HG03439 (cell line): ENCODE measurements around the gene COG6.

Source experiments
- ATAC-seq: cut with Tn5 transposase; IDR thresholded peaks from one replicate; pipeline ENCODE4 v1.9.1; 2021; ENCODE audit warnings: mild to moderate bottlenecking, moderate library complexity; ENCODE audit not compliant: unreplicated experiment

COG6 gene

DNA sequence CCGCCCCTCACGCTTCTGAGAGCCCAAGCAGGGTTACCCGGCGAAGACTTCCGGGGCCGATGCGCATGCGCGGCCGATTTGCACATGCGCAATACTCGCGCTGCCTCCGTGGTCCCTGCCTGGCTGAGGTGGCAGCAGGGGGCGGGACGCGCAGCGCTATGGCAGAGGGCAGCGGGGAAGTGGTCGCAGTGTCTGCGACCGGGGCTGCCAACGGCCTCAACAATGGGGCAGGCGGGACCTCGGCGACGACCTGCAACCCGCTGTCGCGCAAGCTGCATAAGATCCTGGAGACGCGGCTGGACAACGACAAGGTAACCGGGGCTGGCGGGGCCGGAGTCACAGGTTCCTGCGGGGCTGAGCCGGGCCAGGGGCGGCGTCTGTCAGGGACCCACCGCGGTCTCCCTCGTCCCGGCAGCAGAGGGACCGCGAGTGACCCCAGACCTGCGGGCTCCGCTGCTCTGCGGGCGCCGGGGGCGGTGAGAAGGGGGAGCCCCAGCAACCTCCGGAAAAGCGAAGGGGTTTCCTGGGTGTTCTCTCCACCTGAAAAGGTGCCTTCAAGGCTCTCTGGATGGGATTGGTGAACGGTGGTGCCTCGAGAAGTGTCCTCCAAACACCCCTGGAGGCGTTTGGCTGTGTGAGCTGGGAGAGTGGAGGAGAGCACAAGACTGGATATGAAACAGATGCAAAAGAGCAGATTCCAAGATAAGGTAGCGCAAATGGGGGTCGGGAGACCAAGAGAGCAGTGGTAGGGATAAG is at the start of gene COG6:
Gene COG6, plus strand, starts transcription at position 94 of the 756 bp plus-strand sequence. Its CDS starts 65 bp downstream, at position 159.
- peak; percentile 95 for ATAC-seq

DNA sequence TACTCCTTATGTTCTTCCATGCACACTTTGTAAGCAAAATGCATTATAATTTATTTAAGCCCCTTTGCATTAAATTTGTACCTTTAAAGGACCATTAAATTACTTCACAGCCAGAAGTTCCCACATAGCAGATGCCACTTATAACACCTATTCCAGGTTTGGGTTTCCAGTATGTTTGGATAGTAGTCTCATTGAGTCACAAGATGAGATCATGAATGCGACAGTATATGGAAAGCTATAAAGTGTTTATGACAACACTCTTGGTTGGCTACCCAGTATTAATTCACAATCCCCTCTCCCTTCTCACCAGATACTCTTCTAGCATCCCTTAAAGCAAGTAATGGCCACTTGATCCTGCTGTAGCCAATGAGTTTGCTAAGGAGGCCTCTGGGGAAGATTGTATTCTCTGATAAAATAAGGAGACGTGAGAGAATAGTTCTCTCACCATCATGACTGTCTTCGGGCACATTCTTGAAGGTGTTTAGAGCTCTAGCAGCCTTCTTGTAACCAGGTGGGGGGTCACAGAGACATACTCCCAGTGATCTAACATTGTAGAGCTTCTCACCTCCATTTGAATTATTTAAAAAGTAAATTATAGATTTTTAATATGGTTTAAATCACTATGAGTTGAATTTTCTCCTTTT is 49.7 kb upstream of the COG6 start:
- no peak for ATAC-seq

DNA sequence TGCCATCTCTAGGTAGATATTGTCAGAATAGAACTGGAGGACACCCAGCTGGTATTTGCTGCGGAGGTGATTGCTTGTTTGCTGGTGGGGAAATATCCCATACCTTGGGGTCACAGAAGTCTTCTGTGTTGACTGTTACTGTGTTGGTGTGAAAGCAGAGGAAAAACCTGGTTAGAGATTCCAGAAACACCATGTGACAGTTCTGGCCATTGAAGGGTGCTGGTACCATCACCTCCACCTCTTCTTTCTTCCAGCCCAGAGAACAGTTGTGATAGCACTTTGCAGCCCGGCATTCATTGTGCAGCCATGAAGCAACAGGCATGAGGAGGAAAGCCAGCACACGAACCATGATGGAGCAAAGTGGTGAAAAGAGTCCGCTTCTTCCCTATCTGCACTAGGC is 47.6 kb upstream of the COG6 start:
- no peak for ATAC-seq

DNA sequence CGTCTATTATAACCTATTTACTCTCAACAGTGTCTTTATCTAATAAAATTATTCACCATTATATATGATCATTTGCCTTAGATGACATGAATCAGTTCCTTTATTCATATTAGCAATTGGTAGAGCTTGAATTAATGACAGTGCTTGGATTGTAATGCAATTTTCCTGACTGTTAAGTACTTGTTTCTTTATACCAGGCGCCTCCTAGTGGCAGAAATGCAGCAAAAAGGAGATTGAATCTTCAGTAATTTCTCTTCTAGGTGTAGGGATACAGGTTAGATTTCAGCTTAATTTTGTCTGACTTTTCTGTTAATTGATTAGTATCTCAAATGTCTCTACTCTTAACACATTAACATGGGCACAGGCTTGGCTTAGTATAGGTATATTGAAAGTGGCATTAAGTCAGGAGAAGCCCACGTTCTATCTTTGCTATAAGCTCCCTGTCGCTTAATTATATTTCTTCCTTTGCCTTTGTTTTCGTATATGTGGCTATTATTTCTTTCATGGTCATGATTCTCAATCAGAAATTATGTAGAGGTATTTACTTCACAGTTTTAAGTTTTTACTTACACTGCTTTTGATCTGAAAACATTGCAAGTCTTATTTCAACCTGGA is 43.3 kb upstream of the COG6 start:
- no peak for ATAC-seq

DNA sequence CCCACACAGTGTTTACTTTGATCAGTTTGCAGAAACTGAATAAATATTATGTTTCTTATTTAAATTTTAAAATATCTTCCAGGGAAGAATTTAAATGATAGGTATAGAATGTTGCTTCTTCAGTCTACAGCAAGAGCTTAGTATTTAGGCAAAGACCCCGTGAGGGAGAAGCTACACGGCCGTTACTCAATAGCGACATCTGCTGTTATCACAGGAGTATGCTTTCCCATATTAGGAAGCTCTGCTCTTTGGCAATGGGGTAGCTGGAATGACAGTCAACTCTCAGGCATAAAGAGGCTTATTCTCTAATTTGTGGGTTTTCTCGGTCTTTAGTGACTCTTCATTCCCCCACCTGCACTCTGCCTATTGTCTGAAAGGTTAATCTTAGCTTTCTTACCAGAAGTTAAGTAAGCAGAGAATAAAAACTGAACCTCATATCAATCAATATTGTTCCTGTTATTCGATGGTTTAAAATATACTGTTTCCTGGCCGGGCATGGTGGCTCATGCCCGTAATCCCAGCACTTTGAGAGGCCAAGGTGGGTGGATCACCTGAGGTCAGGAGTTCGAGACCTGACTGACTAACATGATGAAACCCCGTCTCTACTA is 39.3 kb upstream of the COG6 start:
- no peak for ATAC-seq

DNA sequence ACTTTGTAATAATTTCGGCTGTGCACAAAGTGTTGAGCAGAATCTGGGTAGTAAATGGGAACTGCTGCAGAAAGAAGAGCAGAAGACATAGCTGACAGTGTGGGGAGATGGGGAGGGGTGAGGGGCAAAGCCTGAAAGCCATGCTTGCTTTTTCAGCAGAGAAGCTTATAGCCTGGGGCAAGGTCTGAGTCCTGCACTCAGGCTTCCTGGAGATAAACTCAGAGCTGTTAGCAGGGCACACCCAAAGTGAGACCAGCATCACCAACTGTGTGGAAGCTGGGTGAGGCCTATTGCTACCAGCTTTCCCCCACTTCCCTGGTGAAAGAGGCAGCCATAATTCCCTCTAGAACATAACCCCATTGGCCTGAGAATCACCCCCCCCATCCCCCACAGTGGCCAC is 36.9 kb upstream of the COG6 start:
- no peak for ATAC-seq

DNA sequence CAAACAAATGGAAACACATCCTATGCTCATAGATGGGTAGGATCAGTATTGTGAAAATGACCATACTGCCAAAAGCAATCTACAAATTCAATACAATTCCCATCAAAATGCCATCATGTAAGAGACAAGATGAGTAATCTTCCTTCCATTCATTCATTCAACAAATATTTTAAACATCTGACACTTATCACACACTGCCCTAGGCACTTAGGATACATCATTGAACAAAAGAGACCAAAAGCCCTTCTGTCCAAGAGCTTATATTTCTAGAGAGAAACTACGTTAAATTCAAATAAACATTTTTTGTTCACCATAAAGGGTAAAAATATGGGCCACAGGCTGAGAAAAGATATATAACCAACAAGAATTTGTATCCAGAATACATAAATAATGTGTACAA is 32.0 kb upstream of the COG6 start:
- ATAC-seq = no peak

DNA sequence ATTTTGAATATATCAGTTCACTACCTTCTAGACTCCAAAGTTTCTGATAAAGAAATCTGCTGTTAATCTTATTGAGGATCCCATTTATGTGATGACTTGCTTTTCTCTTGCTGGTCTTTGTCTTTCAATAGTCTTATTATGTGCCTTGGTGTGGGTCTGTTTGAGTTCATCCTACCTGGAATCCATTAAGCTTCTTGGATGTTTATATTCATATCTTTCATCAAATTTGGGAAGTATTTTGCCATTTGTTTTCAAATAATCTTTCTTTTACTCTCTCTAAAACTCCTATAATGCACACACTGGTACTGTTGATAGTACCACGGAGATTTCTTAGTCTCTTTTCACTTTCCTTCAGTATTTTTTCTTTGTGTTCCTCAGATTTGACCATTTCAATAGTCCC is 24.2 kb upstream of the COG6 start:
- ATAC-seq = no peak

DNA sequence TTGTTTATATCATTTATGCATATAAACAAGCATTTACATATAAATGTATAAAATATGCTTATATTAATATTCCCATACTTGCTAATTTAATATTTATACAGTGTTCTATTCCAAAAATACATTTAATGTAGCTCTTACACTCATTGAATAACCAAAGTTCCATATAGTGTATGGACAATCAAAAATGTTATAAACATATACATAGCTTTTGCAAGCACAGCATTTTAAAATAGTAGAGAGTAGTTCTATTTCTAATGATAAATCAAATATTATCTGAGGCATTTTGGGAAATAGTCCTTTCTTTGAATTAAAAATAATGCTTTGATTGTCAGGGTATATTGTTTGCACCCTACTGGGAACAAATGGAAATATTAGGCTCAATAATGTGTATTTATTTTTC is 22.5 kb upstream of the COG6 start:
- no peak for ATAC-seq

DNA sequence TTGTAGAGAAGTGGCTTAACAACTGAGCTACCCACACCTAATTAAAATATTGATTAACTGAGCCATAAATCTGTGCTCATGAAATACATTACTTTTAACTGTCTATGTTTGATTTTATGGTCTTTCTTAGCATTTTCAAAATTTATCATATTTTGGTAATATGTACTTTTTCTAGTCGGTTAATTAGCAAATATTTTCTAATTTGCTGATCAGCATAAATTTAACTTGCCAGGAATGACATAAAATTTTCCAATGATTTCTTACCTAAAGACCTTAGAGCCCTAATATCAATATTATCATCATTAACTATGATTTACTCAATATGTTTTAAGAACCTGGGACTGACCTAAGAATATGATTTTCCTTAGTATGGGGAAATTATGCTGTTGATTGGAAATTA is 19.9 kb upstream of the COG6 start:
- ATAC-seq = no peak

DNA sequence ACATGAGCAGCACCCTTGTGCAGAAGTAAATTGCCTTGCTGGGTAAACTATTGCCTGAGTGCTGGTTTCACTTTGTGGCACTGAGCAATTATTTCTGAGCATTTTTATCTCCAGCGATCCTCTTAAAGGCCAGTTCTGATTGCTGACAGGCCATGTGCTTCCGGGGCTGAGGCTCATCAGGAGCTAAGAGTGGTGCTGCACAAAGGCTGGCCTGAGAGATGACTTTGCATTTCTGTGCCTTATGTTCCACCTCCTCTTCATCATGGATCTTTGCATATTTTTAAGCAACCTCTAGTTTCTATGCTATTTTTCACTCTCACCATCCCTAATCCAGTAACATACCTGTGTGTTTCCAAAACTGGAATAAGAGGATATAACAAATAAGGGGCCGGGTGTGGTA is 17.6 kb upstream of the COG6 start:
- ATAC-seq = no peak

DNA sequence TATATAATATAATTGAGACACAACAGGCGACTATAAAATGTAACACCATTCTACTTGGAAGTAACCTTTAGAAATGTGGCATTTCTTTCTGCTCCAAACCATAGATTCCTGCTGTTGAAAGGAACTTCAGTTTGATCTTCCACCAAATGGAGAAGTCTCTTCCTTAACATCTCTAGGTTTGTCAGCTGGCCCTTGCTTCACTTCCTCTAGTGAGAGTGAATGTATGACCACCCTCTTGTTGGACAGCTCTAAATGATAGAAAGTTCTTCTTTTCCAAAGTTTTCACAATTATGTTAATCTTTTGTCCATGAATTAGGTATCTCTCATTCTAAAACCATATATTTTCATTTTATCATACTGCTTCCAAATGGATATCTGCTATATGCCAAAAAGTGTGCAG is 13.8 kb upstream of the COG6 start:
- no peak for ATAC-seq

DNA sequence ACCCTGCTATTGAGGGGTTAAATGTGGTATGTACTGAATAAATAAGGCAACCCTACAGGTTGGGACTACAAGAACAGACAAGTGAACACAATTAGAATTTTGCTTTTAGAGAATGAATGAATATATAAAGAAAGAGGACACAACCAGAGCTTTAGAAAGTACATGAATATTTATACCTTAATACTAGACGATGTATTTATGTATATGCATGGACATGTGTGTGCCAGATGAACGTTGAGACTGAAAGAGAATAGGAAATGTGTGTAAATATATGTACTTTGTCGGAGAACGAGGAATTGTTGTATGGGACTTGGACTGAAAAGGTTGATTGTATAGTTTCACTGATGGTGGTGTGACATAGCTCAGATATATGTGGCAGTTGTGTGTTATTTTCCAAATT is 9.3 kb upstream of the COG6 start:
- no peak for ATAC-seq

DNA sequence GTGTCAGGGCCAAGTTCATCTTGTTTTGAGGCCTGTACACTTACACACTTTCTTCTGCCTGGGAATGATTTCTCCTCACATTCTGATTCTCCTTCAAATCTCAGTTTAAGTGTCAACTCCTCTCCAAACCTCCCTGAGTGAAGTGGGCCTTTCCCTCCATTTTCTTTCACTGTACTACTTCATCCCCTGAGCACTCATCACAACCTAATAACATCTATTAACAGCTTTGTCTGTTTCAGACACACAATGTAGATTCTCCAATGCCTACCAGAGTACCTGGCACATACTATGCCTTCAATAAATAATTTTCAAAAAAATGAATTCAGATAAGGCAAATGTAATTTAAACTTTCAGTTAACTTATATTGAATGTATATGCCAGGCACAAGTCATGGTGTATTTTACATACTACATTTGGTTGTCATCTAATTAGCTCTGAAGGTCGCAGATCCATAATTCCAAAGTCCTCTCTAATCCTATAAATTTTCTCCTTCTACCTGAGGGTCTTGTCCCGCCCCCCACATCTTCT is 357 bp upstream of the COG6 start:
- ATAC-seq = peak; percentile 4

DNA sequence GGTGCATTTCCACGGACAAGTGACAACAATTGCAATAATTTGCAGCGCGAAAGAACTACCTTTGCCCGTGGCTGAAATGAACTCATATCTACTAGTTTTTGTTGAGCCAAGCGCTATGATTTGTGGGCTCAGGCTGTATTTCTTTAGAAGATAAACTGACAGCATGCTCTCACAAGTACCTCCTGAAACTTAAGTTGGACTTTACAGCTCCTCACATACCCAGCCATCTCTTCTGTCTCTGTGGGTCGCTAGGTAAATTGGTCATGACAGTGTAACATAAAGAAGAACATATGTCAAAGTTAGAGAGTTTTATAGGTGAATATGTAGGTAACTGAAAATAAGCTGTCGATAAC is 839 bp downstream of the COG6 start:
- ATAC-seq = peak; percentile 12

DNA sequence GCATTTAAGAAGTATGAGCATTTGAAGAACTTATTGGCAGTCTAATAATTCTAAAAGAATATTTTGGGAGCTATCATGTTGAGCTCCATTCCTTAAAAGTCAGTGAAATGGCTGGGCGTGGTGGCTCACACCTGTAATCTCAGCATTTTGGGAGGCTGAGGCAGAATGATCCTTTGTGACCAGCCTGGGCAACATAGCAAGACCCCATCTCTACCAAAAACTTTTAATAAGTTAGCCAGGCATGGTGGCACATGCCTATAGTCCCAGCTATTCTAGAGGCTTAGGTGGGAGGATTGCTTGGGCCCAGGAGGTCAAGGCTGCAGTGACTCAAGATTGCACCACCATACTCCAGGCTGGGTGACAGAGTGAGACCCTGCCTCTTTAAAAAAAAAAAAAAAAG is 8.0 kb downstream of the COG6 start:
- ATAC-seq = no peak

DNA sequence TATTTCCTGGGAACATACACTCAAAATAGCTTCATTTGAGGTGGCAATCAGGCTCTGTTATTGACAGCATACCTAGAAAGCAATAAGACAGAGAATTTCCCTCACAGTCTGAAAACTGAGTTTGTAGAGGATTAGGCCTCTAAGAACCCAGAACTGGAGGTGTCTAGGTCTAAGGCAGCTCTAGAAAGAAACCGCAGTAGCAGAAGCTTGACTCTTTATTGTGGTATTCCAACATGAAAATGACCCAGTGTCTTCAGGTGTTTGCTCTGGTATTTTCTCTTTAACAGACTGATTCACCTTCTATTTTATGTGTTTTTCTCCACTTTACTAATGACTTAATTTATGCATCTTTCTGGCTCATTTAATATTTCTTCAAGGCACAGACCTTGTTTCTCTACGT is 8.5 kb downstream of the COG6 start:
- no peak for ATAC-seq

DNA sequence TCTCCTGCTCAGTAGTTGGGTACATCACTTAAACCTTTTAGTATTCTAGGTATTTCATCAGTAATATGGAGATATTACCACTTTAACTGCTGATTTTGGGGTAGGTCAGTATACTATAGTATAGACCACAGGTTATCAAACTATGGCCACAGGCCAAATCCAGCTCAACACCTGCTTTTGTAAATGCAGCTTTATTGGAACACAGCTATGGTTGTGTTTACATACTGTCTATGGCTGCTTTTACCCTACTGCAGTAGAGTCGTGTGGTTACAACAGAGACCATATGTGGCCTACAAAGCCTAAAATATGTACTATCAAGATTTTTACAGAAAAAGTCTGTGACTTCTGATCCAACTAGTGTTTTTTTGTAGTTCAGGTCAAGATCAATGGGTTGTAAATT is 10.3 kb downstream of the COG6 start:
- ATAC-seq = no peak

DNA sequence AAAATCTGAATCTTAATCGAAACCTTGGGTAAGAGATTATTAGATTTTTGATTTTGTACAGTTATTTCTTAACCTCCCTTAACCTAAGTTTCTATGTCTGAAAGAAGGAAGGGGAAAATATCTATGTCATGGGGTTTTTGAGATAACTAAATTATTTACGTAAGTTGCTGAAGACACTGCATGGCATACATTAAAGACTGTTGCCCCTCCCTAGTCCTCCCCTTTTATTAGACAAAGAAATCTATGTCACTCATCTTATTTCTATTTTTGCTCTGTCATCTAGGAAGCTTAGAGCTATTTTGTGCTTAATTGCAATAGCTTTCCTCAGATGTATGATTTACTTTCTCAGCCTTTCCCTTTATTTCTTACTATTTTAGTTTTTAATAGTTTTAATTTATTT is 15.0 kb downstream of the COG6 start:
- no peak for ATAC-seq

DNA sequence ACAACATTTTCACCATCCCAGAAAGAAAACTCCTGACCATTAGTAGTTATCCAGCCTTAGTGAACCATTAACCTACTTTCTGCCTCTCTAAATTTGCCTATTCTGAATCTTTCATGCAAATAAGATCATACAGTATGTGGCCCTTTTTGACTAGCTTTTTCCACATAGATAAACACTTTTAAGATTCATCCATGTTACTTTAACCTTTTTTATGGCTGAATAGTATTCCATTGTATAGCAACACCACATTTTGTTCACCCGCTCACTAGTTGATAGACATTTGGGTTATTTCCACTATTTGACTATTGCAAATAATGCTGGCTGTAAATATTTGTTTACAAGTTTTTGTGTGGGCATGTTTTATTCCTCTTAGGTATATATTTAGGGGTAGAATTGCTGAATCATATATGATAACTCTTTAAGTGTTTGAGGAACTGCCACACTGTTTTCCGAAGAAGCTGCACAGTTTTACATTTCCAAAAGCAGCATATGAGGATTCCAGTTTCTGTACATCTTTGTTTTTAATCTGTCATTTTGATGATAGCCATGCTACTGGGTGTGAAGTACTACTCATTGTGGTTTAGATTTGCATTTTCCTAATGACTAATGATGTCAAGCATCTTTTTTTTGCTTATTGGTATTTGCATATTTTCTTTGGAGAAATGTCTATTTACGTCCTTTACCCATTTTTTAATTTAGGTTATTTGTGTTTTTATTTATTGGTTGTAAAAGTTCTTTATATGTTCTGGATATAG is 17.1 kb downstream of the COG6 start:
- no peak for ATAC-seq

DNA sequence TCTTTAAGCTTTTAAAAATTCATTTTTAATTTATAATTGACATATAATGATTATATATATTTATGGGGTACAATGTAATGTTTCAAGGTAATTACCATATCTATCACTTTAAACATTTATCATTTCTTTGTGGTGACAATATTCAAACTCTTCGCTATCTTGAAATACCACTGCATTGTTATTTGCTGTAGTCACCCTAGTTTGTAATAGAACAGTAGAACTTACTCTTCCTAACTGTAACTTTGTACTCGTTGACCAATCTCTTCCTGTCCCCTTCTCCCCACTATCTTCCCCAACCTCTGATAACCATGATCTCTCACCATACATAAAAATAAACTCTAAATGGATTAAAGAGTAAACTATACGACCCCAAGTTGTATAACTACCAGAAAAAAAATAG is 20.4 kb downstream of the COG6 start:
- ATAC-seq = no peak
